Omental fat pad (tissue), 4 donors: Measurements from ENCODE around the gene CCDC54. TPM values are rescaled to one million over a fixed set of nuclear protein-coding genes. Genes with fewer than 3 reads are reported as not detected.

Experiments
- ATAC-seq: fragments of 150-250 bp; one replicate; pipeline ENCODE4 v1.9.1; 2016; ENCODE audit warnings: mild to moderate bottlenecking, moderate library complexity; ENCODE audit not compliant: low FRiP score
- DNase-seq: peaks from one replicate; pipeline ENCODE4 v3.0.0-alpha.2; 2019; ENCODE audit warnings: low spot score
- CTCF ChIP-seq, 3 donors: fragments of 450-650 bp; IDR thresholded peaks; one replicate each; pipeline ENCODE4 v1.5.1; 2016 to 2017; ENCODE audit warnings: antibody characterized with exemption in 3 of 3, mild to moderate bottlenecking in 3 of 3, moderate library complexity in 2 of 3
- total RNA-seq, 4 donors: library from RNA; depleted of rRNA; stranded (reverse); fragments of >200 nt; gene quantifications; one replicate each; pipeline ENCODE4 v1.1.0, GENCODE V29; 2016

CCDC54 gene
- total RNA-seq, 4 donors from 2014 or later = not detected

GRCh38 chr3:107369791-107370190 lies 7.4 kb upstream of the CCDC54 start:
- no peak for TF ChIP-seq CTCF (IDR thresholded peaks at IDR 0.05)
- ATAC-seq = no peak
- no peak for DNase-seq

- ATAC-seq (no peak), DNase-seq (no peak)
- no peak for TF ChIP-seq CTCF (IDR thresholded peaks at IDR 0.05)
These were observed 6.3 kb upstream of the CCDC54 start for GRCh38 chr3:107370907-107371306.

GRCh38 chr3:107372506-107372905 lies 4.7 kb upstream of the CCDC54 start:
- ATAC-seq = no peak
- DNase-seq = no peak
- no peak for TF ChIP-seq CTCF (IDR thresholded peaks at IDR 0.05)

- no peak for TF ChIP-seq CTCF (IDR thresholded peaks at IDR 0.05)
- ATAC-seq (no peak), DNase-seq (no peak)
These were observed 3.3 kb upstream of the CCDC54 start for GRCh38 chr3:107373896-107374295.

GRCh38 chr3:107375682-107376081 lies 1.6 kb upstream of the CCDC54 start:
- no peak for ATAC-seq
- TF ChIP-seq CTCF (IDR thresholded peaks at IDR 0.05) = no peak
- DNase-seq = no peak

- no peak for DNase-seq
- TF ChIP-seq CTCF (IDR thresholded peaks at IDR 0.05) = no peak
- ATAC-seq = peak; percentile 71
These were observed 5.4 kb downstream of the CCDC54 start for GRCh38 chr3:107382631-107383030.

GRCh38 chr3:107384428-107384827 lies 7.2 kb downstream of the CCDC54 start:
- TF ChIP-seq CTCF (IDR thresholded peaks at IDR 0.05) = no peak
- ATAC-seq = no peak
- no peak for DNase-seq
